HG02884 (cell line): Measurements from ENCODE around the gene STRIT1.
"Not testable (repeated sequence)": the region's sequence is repeated elsewhere in the genome, so short reads cannot be mapped to it uniquely, and the experiment has no call there.

Source experiments
- ATAC-seq: cut with Tn5 transposase; IDR thresholded peaks from one replicate; pipeline ENCODE4 v1.9.1; 2021; ENCODE audit warnings: mild to moderate bottlenecking, moderate library complexity; ENCODE audit not compliant: unreplicated experiment

STRIT1 gene

GRCh38 chr3:155313916-155314315, 20.4 kb upstream of the STRIT1 start:
- ATAC-seq = no peak

- ATAC-seq = no peak
These were observed 19.8 kb upstream of the STRIT1 start for GRCh38 chr3:155313300-155313699.

DNA sequence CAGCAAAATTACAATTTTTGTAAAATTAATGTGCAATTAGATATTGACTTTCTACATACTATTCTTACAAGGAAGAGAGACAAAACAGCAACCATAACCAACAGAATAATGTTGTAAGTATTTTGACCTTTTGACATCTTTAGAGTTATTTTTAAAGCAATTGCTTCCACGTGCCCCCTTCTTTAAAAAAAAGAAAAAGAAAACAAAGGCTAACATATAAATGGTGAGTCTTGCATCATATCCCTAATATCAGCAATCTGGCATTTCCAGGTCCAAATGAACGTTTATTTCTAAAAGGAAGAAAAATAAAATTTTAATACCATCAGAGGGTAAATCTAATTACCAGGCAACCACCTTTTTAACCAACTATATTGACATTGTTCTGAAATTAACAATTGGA, 19.3 kb upstream of the STRIT1 start:
- ATAC-seq = no peak

- no peak for ATAC-seq
These were observed 16.1 kb upstream of the STRIT1 start for GRCh38 chr3:155309581-155309980.

DNA sequence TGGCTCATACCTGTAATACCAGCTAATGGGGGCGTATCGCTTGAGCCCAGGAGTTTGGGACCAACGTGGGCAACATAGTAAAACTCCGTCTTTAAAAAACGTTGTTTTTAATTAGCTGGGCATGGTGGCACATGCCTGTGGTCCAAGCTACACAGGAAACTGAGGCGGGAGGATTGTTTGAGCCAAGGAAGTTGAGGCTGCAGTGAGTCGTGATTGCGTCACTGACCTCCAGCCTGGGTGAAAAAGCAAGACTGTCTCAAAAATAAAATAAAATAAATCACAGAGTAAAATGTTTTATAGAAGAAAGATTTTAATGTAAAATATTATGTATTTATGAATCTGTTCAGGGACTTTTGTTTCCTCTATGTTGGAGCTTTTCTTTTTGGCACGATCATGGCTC, 15.3 kb upstream of the STRIT1 start:
- no peak for ATAC-seq

DNA sequence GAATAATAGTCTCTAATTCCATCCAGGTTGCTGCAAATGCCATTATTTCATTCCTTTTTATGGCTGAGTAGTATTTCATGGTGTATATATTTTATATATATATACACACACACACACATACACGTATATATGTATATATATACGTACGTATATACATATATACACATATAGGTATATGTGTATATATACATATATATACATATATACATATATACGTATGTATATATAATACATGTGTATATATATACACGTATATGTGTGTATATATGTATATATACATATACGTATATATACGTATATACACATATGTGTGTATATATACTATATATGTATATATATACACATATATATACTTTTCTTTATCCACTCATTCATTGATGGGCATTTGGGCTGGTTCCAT, 13.7 kb upstream of the STRIT1 start:
- ATAC-seq = no peak

DNA sequence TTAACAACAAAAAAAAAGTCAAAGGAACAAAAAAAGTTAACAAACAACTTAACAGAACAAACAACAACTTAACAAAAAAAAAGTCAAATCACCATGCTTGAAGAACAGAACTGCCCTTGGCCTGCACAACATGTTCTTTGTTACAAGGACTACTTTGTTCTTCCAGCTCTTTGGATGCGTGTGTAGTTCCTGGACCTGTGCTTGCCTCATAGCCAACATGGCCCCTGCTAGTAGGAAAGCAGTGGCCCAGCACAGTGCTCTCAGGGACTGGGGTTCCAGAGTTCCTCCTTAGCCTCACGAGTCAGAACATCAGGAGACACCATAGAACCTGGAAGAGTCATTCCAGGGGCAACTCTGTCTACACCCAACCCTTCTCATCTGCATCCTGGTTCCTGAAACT, 10.9 kb upstream of the STRIT1 start:
- ATAC-seq = no peak

DNA sequence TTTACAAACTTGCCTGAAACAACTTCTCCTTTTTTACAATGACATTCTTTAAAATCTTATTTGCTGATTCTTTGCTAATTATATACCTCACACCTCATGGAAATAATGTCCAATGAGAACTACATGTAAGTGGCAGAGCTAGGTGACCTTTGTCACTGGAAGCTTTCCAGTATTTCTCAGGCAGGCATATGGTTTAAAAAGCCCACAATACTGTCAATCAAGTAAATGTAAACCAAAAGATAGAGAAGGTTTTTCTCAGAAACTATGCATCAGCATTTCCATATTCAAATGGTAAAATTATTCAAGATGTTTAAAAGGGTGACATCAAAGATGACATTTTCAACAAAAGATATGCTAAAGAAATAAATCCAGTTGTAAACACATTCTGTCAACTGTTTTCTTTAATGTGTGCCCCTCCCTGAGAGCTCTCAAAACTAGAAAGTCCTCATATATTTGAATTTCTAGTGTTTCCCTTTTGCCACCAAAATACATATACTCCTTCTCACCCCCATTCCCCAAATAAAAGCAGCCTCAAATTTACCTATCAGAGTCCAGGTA, 10.1 kb upstream of the STRIT1 start:
- no peak for ATAC-seq

DNA sequence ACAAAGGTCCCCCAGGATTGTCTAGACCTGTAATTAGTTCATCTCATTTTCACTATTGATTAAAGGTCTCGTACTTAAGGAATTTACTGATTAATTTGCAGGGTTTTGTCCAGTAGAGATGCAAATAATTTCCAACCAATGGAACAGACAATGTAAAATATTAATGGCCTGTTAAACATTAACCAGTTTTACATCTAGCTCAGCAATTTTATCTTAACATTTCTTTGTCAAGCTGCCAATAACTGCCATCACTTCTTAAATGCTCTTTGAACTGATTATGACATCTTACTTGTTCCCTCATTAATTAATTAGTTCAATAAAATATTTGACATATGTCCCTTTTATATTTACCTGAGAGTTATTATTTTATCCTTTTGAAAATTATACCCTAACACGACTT, 9.4 kb upstream of the STRIT1 start:
- ATAC-seq = no peak

DNA sequence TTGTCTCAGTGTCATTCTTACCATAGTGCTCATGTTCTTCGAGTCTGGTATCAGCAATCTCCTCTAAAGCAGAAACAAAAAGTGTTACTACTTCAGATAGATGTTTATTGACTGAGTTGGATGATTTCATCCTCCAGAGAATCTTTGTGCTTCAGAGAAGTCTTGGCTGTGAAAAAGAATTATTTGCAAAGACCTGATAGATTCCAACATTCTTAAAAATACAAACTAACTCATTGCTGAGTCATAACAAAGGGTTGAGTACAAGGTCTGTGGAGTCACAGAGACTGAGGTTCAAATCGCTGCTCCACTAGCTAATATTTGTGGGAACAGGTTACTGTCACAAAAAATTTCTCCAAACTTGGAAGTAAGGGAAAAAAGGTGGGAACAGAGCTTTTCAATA, 9.0 kb upstream of the STRIT1 start:
- ATAC-seq = no peak

GRCh38 chr3:155297100-155297499, 3.6 kb upstream of the STRIT1 start:
- ATAC-seq = no peak

- no peak for ATAC-seq
These were observed 2.9 kb upstream of the STRIT1 start for GRCh38 chr3:155296413-155296812.

DNA sequence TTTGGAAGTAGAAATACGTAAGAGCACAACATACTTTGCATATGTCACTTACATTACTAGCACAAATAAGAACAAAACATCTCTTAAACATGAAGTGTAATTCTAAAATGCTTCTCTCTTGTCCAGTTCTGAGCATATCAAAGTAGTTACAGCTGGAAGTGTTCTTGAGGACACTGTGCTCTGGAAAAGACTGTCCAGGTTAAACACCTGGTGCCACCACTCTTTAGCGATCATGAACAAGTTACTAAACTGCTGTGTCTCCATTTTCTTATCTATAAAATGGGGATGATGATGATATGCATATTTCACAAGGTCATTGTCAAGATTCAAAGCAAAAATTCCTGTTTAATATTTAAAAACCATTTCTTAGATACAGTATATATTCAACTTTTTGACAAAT, 790 bp downstream of the STRIT1 start:
- ATAC-seq = no peak

- ATAC-seq = no peak
These were observed 1.4 kb downstream of the STRIT1 start for GRCh38 chr3:155292133-155292532.

GRCh38 chr3:155286736-155287135, 6.7 kb downstream of the STRIT1 start:
- ATAC-seq = no peak

- ATAC-seq = no peak
These were observed 7.5 kb downstream of the STRIT1 start for GRCh38 chr3:155285936-155286335.

GRCh38 chr3:155283092-155284056, 10.1 kb downstream of the STRIT1 start:
- no peak for ATAC-seq

DNA sequence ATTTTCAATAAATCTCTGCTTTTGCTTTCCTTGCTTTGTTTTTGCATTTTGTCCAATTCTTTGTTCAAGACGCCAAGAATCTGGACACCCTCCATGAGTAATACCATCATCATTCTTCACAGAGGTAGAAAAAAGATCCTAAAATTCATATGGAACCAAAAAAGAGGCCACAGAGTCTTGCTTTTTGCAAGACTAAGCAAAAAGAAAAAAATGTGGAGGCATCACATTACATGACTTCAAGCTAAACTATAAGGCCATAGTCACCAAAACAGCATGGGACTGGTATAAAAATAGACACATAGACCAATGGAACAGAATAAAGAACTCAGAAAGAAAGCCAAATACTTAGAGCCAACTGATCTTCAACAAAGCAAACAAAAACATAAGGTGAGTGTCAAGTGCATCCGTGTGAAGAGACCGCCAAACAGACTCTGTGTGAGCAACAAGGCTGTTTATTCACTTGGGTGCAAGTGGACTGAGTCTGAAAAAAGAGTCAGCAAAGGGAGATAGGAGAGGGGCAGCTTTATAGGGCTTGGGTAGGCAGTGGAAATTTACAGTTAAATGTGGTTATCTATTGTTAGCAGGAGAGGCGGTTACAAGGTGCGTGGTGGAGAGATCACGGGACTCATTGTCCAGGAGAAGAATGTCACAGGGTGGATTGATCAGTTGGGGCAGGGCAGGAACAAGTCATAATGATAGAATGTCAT, 10.9 kb downstream of the STRIT1 start:
- ATAC-seq = no peak

DNA sequence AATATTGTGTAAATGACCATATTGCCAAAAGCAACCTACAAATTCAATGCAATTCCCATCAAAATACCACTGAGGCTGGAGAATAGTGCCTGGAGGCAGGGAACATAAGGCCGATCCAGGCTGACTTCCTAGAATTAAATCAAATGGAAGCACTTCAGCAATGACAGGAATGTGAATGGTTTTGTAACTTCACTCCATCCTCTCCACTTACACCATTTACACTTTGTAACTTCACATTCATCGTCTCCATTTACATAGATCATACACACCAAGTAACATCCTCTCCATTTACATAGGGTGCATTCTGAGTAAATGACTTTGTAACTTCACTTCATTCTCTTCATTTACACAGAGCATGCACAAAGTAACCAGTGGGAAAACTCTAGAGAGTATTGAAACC, 11.6 kb downstream of the STRIT1 start:
- ATAC-seq = no peak

GRCh38 chr3:155276089-155276488, 17.4 kb downstream of the STRIT1 start:
- ATAC-seq = not testable (repeated sequence)

- not testable (repeated sequence) for ATAC-seq
These were observed 18.2 kb downstream of the STRIT1 start for GRCh38 chr3:155275159-155275754.
